HEK293 (cell line): Measurements from ENCODE around the gene PMAIP1.
A peak's percentile ranks its signal among the peaks of the same experiment; 100 is the strongest.

Source experiments
- CTCF ChIA-PET: fragments of 350-600 bp; formaldehyde crosslinking; extraction: SDS; loops from one replicate; lab custom pipeline; 2021; ENCODE audit warnings: antibody characterized with exemption; lab: Yijun Ruan, JAX
- POLR2A ChIA-PET: fragments of 300-600 bp; formaldehyde crosslinking; extraction: SDS; loops from one replicate; lab custom pipeline; 2020; ENCODE audit warnings: antibody characterized with exemption, inconsistent platforms; lab: Yijun Ruan, JAX
- H3K27ac ChIP-seq: fragments of 200-500 bp; sonication (Bioruptor generic); 2 replicates; pipeline ENCODE4 v1.5.1; 2014; ENCODE audit warnings: low read depth, low read length, control low read depth, inconsistent platforms; ENCODE audit errors: extremely low read depth
- H3K36me3 ChIP-seq, 2 experiments: fragments of 200-500 bp in 1 of 2; sonication (Bioruptor generic) in 1 of 2; 1 replicate in 1 of 2; 2 replicates in 1 of 2; pipeline ENCODE4 v1.5.1; 2014 to 2017; ENCODE audit warnings: inconsistent platforms in 2 of 2, low read length in 2 of 2; ENCODE audit not compliant: control insufficient read depth in 2 of 2, insufficient read depth in 1 of 2
- H3K4me1 ChIP-seq: fragments of 200-500 bp; sonication (Bioruptor generic); 2 replicates; pipeline ENCODE4 v1.5.1; 2014; ENCODE audit warnings: mild to moderate bottlenecking, low read length, inconsistent platforms; ENCODE audit not compliant: control insufficient read depth, insufficient read depth
- H3K4me3 ChIP-seq: 2 replicates; pipeline ENCODE4 v1.5.1; 2011; ENCODE audit warnings: low read depth, mild to moderate bottlenecking, control low read depth, low read length, moderate library complexity
- H3K9me3 ChIP-seq: fragments of 200-500 bp; sonication (Bioruptor generic); 2 replicates; pipeline ENCODE4 v1.5.1; 2014; ENCODE audit warnings: low read depth, low read length, inconsistent platforms; ENCODE audit not compliant: control insufficient read depth, insufficient read depth
- OSR2 ChIP-seq: fragments of 450-650 bp; formaldehyde crosslinking; IDR thresholded peaks from 2 replicates; pipeline ENCODE4 v1.5.1; 2016; ENCODE audit warnings: missing biosample characterization, missing genetic modification characterization
- PRDM1 ChIP-seq: fragments of 450-650 bp; formaldehyde crosslinking; IDR thresholded peaks from 2 replicates; pipeline ENCODE4; 2016; ENCODE audit warnings: missing biosample characterization, missing genetic modification characterization
- SCRT2 ChIP-seq: fragments of 450-650 bp; formaldehyde crosslinking; IDR thresholded peaks from 2 replicates; pipeline ENCODE4 v1.5.1; 2016; ENCODE audit warnings: missing biosample characterization, missing genetic modification characterization
- SETDB1 ChIP-seq: IDR thresholded peaks from one replicate; pipeline ENCODE4 v1.6.1; 2017; ENCODE audit warnings: mild to moderate bottlenecking, low read length, moderate library complexity, mixed read lengths; ENCODE audit not compliant: insufficient read length
- ZBTB17 ChIP-seq: fragments of 450-650 bp; formaldehyde crosslinking; IDR thresholded peaks from 2 replicates; pipeline ENCODE4 v1.5.1; 2016; ENCODE audit warnings: missing biosample characterization, missing genetic modification characterization
- ZNF112 ChIP-seq: fragments of 450-650 bp; formaldehyde crosslinking; IDR thresholded peaks from 2 replicates; pipeline ENCODE4 v1.5.0; 2017; ENCODE audit warnings: missing biosample characterization, missing genetic modification characterization
- ZNF133 ChIP-seq: fragments of 450-650 bp; formaldehyde crosslinking; IDR thresholded peaks from 2 replicates; pipeline ENCODE4 v1.5.1; 2016; ENCODE audit warnings: missing biosample characterization, missing genetic modification characterization
- ZNF157 ChIP-seq: fragments of 450-650 bp; formaldehyde crosslinking; IDR thresholded peaks from 2 replicates; pipeline ENCODE4 v1.5.1; 2016; ENCODE audit warnings: missing biosample characterization, missing genetic modification characterization
- ZNF169 ChIP-seq: fragments of 450-650 bp; formaldehyde crosslinking; IDR thresholded peaks from 2 replicates; pipeline ENCODE4 v1.5.1; 2016; ENCODE audit warnings: missing biosample characterization, missing genetic modification characterization
- ZNF174 ChIP-seq: fragments of 450-650 bp; formaldehyde crosslinking; IDR thresholded peaks from 2 replicates; pipeline ENCODE4 v1.5.0; 2017; ENCODE audit warnings: missing biosample characterization, mild to moderate bottlenecking, missing genetic modification characterization
- ZNF214 ChIP-seq: fragments of 450-650 bp; formaldehyde crosslinking; IDR thresholded peaks from 2 replicates; pipeline ENCODE4 v1.5.1; 2017; ENCODE audit warnings: missing biosample characterization, mild to moderate bottlenecking, missing genetic modification characterization, borderline replicate concordance
- ZNF24 ChIP-seq: fragments of 450-650 bp; formaldehyde crosslinking; IDR thresholded peaks from 2 replicates; pipeline ENCODE4 v1.5.1; 2016; ENCODE audit warnings: missing biosample characterization, missing genetic modification characterization
- ZNF26 ChIP-seq: fragments of 450-650 bp; formaldehyde crosslinking; IDR thresholded peaks from 2 replicates; pipeline ENCODE4 v1.5.1; 2016; ENCODE audit warnings: missing biosample characterization, missing genetic modification characterization
- ZNF311 ChIP-seq: fragments of 450-650 bp; formaldehyde crosslinking; IDR thresholded peaks from 2 replicates; pipeline ENCODE4 v1.5.1; 2017; ENCODE audit warnings: missing biosample characterization, missing genetic modification characterization, borderline replicate concordance
- ZNF449 ChIP-seq: fragments of 450-650 bp; formaldehyde crosslinking; IDR thresholded peaks from 2 replicates; pipeline ENCODE4 v1.5.1; 2017; ENCODE audit warnings: missing biosample characterization, mild to moderate bottlenecking, missing genetic modification characterization, moderate library complexity
- ZNF501 ChIP-seq: fragments of 450-650 bp; formaldehyde crosslinking; IDR thresholded peaks from 2 replicates; pipeline ENCODE4 v1.5.1; 2016; ENCODE audit warnings: missing biosample characterization, missing genetic modification characterization
- ZNF510 ChIP-seq: fragments of 450-650 bp; formaldehyde crosslinking; IDR thresholded peaks from 2 replicates; pipeline ENCODE4 v1.5.1; 2018; ENCODE audit warnings: mild to moderate bottlenecking, missing genetic modification characterization, missing biosample characterization; ENCODE audit not compliant: insufficient replicate concordance
- ZNF530 ChIP-seq: fragments of 450-650 bp; formaldehyde crosslinking; IDR thresholded peaks from 2 replicates; pipeline ENCODE4 v1.5.1; 2016; ENCODE audit warnings: low read depth, missing biosample characterization, missing genetic modification characterization
- ZNF600 ChIP-seq: fragments of 450-650 bp; formaldehyde crosslinking; IDR thresholded peaks from 2 replicates; pipeline ENCODE4 v1.5.1; 2016; ENCODE audit warnings: missing biosample characterization, missing genetic modification characterization
- ZNF623 ChIP-seq: fragments of 450-650 bp; formaldehyde crosslinking; IDR thresholded peaks from 2 replicates; pipeline ENCODE4 v1.5.1; 2016; ENCODE audit warnings: missing biosample characterization, missing genetic modification characterization
- ZNF660 ChIP-seq: fragments of 450-650 bp; IDR thresholded peaks from 2 replicates; pipeline ENCODE4 v1.5.1; 2018; ENCODE audit warnings: missing biosample characterization, mild to moderate bottlenecking, missing genetic modification characterization
- ZNF707 ChIP-seq: fragments of 450-650 bp; formaldehyde crosslinking; IDR thresholded peaks from 2 replicates; pipeline ENCODE4 v1.5.1; 2016; ENCODE audit warnings: missing biosample characterization, missing genetic modification characterization
- ZNF837 ChIP-seq: fragments of 450-650 bp; formaldehyde crosslinking; IDR thresholded peaks from 2 replicates; pipeline ENCODE4 v1.5.1; 2016; ENCODE audit warnings: missing biosample characterization, missing genetic modification characterization
- ZXDB ChIP-seq: fragments of 450-650 bp; formaldehyde crosslinking; IDR thresholded peaks from 2 replicates; pipeline ENCODE4 v1.5.1; 2016; ENCODE audit warnings: missing biosample characterization, missing genetic modification characterization
- TF ChIP-seq, protein P1 (sequence below): fragments of 450-650 bp; formaldehyde crosslinking; IDR thresholded peaks from 2 replicates; pipeline ENCODE4 v1.5.1; 2016; ENCODE audit warnings: missing biosample characterization, missing genetic modification characterization
- TF ChIP-seq, protein P2 (sequence below): fragments of 450-650 bp; formaldehyde crosslinking; IDR thresholded peaks from 2 replicates; pipeline ENCODE4 v1.5.1; 2017; ENCODE audit warnings: missing biosample characterization, missing genetic modification characterization

PMAIP1 gene

GRCh38 chr18:59902131-59902992 lies 2.6 kb downstream of the PMAIP1 start (continued):
- TF ChIP-seq, protein P1, sequence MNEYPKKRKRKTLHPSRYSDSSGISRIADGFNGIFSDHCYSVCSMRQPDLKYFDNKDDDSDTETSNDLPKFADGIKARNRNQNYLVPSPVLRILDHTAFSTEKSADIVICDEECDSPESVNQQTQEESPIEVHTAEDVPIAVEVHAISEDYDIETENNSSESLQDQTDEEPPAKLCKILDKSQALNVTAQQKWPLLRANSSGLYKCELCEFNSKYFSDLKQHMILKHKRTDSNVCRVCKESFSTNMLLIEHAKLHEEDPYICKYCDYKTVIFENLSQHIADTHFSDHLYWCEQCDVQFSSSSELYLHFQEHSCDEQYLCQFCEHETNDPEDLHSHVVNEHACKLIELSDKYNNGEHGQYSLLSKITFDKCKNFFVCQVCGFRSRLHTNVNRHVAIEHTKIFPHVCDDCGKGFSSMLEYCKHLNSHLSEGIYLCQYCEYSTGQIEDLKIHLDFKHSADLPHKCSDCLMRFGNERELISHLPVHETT (tag by site-specific recombination): peak; percentile 52; the same call in 1 of the 2 replicates
- TF ChIP-seq ZNF510 (tag by site-specific recombination): no peak
- peak; percentile 74 for TF ChIP-seq ZXDB (tag by site-specific recombination)
- no peak for TF ChIP-seq ZNF169 (tag by site-specific recombination)
- TF ChIP-seq SCRT2: 0 out of 2 replicates have a peak, but pooled peaks have one; percentile 33
- TF ChIP-seq ZNF174 (tag by site-specific recombination): 0 out of 2 replicates have a peak, but pooled peaks have one; percentile 51
- no peak for TF ChIP-seq ZNF530 (tag by site-specific recombination)
- TF ChIP-seq ZNF623 (tag by site-specific recombination): no peak
- TF ChIP-seq ZNF112 (tag by site-specific recombination): no peak
- no peak for TF ChIP-seq ZNF837 (tag by site-specific recombination)
- 0 out of 2 replicates have a peak, but pooled peaks have one; percentile 13 for TF ChIP-seq ZNF449 (tag by site-specific recombination)
- TF ChIP-seq ZNF26 (tag by site-specific recombination): no peak
- peak; percentile 90 for TF ChIP-seq PRDM1 (tag by site-specific recombination)
- no peak for TF ChIP-seq ZNF157 (tag by site-specific recombination)
- 0 out of 2 replicates have a peak, but pooled peaks have one; percentile 26 for TF ChIP-seq ZBTB17
- TF ChIP-seq ZNF707: no peak
- 0 out of 2 replicates have a peak, but pooled peaks have one; percentile 26 for TF ChIP-seq ZNF600 (tag by site-specific recombination)

DNA sequence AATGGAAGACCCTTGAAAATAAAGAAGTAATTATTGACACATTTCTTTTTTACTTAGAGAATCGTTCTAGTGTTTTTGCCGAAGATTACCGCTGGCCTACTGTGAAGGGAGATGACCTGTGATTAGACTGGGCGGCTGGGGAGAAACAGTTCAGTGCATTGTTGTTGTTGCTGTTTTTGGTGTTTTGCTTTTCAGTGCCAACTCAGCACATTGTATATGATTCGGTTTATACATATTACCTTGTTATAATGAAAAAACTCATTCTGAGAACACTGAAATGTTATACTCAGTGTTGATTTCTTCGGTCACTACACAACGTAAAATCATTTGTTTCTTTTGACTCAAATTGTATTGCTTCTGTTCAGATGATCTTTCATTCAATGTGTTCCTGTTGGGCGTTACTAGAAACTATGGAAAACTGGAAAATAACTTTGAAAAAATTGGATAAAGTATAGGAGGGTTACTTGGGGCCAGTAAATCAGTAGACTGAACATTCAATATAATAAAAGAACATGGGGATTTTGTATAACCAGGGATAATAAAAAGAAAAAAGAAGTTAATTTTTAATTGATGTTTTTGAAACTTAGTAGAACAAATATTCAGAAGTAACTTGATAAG lies 3.3 kb downstream of the PMAIP1 start:
- Histone ChIP-seq H3K36me3 (peaks cover 29 to 40% of the 10 kb centered on the region in 2 experiments), H3K4me3 (peak overlapping the region; percentile 61), H3K27ac (peak overlapping the region; percentile 96), H3K9me3 (no peaks in the 10 kb centered on the region), H3K4me1 (peaks cover 31% of the 10 kb centered on the region)
- POLR2A ChIA-PET: interaction anchor here (1.5 to 4.2 kb wide), 6 partner anchors 15 to 86 kb away, joined by 3 to 90 read pairs (median 34); no protein-coding TSS in a partner anchor
- CTCF ChIA-PET: interaction anchor here (1.0 kb wide), 1 partner anchor 85 kb away, joined by 4 read pairs; no protein-coding TSS in a partner anchor
- no peak for TF ChIP-seq ZNF501 (tag by site-specific recombination)
- TF ChIP-seq OSR2 (tag by site-specific recombination): no peak
- no peak for TF ChIP-seq ZNF24
- TF ChIP-seq ZNF660 (tag by site-specific recombination): no peak
- TF ChIP-seq ZNF311 (tag by site-specific recombination): no peak
- TF ChIP-seq, protein P2, sequence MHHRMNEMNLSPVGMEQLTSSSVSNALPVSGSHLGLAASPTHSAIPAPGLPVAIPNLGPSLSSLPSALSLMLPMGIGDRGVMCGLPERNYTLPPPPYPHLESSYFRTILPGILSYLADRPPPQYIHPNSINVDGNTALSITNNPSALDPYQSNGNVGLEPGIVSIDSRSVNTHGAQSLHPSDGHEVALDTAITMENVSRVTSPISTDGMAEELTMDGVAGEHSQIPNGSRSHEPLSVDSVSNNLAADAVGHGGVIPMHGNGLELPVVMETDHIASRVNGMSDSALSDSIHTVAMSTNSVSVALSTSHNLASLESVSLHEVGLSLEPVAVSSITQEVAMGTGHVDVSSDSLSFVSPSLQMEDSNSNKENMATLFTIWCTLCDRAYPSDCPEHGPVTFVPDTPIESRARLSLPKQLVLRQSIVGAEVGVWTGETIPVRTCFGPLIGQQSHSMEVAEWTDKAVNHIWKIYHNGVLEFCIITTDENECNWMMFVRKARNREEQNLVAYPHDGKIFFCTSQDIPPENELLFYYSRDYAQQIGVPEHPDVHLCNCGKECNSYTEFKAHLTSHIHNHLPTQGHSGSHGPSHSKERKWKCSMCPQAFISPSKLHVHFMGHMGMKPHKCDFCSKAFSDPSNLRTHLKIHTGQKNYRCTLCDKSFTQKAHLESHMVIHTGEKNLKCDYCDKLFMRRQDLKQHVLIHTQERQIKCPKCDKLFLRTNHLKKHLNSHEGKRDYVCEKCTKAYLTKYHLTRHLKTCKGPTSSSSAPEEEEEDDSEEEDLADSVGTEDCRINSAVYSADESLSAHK: peak; percentile 62
- no peak for TF ChIP-seq ZNF214
- TF ChIP-seq ZNF449 (tag by site-specific recombination): peak; percentile 64; the same call in 1 of the 2 replicates
- no peak for TF ChIP-seq SETDB1
- TF ChIP-seq ZNF133 (tag by site-specific recombination): no peak
